IPS-11a (cell line): ENCODE data around the gene B4GALT3.
"Not testable (repeated sequence)": the region's sequence is repeated elsewhere in the genome, so short reads cannot be mapped to it uniquely, and the experiment has no call there.

ENCODE experiments used
- H3K4me3 ChIP-seq: one replicate; pipeline ENCODE4 v1.5.1; 2013; ENCODE audit warnings: low read depth, low read length, control low read depth

B4GALT3 gene

GRCh38 chr1:161177112-161177935, at the start of gene B4GALT3:
TSS of gene B4GALT3 (minus strand) at chr1:161177507. CDS start at chr1:161176060, 1,447 bp downstream.
- peak within 1 kb of the TSS; percentile 91 for H3K4me3 ChIP-seq

GRCh38 chr1:161226759-161227158, 49.5 kb upstream of the B4GALT3 start:
- H3K4me3 ChIP-seq: peak overlapping the region; percentile 87

- peak overlapping the region; percentile 87 for H3K4me3 ChIP-seq
Observed at GRCh38 chr1:161226320-161226711, 49.0 kb upstream of the B4GALT3 start.

GRCh38 chr1:161225534-161226319, 48.4 kb upstream of the B4GALT3 start, which contains the start of gene TOMM40L:
TSS of gene TOMM40L (plus strand) at chr1:161226060. CDS start at chr1:161226490, 430 bp downstream.
- peak within 1 kb of the TSS; percentile 87 for H3K4me3 ChIP-seq

GRCh38 chr1:161225178-161225533, 47.8 kb upstream of the B4GALT3 start:
- no peak overlapping the region for H3K4me3 ChIP-seq

GRCh38 chr1:161224695-161225087, 47.4 kb upstream of the B4GALT3 start:
- not testable (repeated sequence) for H3K4me3 ChIP-seq

GRCh38 chr1:161223805-161224694, 46.7 kb upstream of the B4GALT3 start:
- H3K4me3 ChIP-seq: no peak overlapping the region

GRCh38 chr1:161222175-161223019, 45.1 kb upstream of the B4GALT3 start:
- H3K4me3 ChIP-seq: no peak overlapping the region

GRCh38 chr1:161220002-161220401, 42.7 kb upstream of the B4GALT3 start:
- no peak overlapping the region for H3K4me3 ChIP-seq

- H3K4me3 ChIP-seq: no peak overlapping the region
Observed at GRCh38 chr1:161219078-161219892, 42.0 kb upstream of the B4GALT3 start.

- no peak overlapping the region for H3K4me3 ChIP-seq
Observed at GRCh38 chr1:161218301-161219077, 41.2 kb upstream of the B4GALT3 start.

GRCh38 chr1:161217831-161218230, 40.5 kb upstream of the B4GALT3 start:
- no peak overlapping the region for H3K4me3 ChIP-seq

GRCh38 chr1:161216945-161217712, 39.8 kb upstream of the B4GALT3 start:
- no peak overlapping the region for H3K4me3 ChIP-seq

GRCh38 chr1:161215076-161215475, 37.8 kb upstream of the B4GALT3 start, which contains the start of gene FCER1G:
TSS of gene FCER1G (plus strand) at chr1:161215295. CDS start at chr1:161215322, 27 bp downstream.
- no peak within 1 kb of the TSS for H3K4me3 ChIP-seq

GRCh38 chr1:161214369-161214768, 37.1 kb upstream of the B4GALT3 start:
- no peak overlapping the region for H3K4me3 ChIP-seq

GRCh38 chr1:161209790-161210409, 32.6 kb upstream of the B4GALT3 start:
- no peak overlapping the region for H3K4me3 ChIP-seq

- no peak overlapping the region for H3K4me3 ChIP-seq
Observed at GRCh38 chr1:161207173-161207572, 29.9 kb upstream of the B4GALT3 start.
